ENCODE measurements around the gene RWDD3.

The RWDD3 gene

DNA sequence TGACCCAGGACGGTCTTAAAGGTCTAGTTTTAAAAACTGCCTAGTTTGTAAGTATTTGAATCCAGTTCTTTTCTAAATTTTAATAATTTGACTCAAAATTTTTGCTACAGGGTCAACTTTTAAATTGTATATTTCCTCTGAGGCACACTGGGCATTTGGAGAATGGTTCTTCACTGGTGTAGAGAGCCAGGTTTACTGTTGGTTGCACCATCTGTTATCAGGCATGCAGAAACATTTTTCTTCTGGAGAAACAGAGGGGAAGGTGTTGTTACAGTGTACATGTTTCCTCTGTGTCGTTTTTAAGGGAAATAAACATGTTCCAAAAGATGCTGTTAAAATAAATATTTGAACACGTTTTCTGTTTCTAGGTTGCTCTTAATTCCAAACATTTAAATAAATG is 39.0 kb upstream of the RWDD3 start:
- Histone ChIP-seq H3K27ac (replicated peaks) (no peak overlapping the region), H3K27me3 (ENCODE audit: insufficient read depth, poor library complexity, severe bottlenecking) (peaks cover 2% of the 10 kb centered on the region), H3K4me3 (replicated peaks; ENCODE audit: insufficient read depth, low read length) (no peak overlapping the region)
- TF ChIP-seq, protein P1, sequence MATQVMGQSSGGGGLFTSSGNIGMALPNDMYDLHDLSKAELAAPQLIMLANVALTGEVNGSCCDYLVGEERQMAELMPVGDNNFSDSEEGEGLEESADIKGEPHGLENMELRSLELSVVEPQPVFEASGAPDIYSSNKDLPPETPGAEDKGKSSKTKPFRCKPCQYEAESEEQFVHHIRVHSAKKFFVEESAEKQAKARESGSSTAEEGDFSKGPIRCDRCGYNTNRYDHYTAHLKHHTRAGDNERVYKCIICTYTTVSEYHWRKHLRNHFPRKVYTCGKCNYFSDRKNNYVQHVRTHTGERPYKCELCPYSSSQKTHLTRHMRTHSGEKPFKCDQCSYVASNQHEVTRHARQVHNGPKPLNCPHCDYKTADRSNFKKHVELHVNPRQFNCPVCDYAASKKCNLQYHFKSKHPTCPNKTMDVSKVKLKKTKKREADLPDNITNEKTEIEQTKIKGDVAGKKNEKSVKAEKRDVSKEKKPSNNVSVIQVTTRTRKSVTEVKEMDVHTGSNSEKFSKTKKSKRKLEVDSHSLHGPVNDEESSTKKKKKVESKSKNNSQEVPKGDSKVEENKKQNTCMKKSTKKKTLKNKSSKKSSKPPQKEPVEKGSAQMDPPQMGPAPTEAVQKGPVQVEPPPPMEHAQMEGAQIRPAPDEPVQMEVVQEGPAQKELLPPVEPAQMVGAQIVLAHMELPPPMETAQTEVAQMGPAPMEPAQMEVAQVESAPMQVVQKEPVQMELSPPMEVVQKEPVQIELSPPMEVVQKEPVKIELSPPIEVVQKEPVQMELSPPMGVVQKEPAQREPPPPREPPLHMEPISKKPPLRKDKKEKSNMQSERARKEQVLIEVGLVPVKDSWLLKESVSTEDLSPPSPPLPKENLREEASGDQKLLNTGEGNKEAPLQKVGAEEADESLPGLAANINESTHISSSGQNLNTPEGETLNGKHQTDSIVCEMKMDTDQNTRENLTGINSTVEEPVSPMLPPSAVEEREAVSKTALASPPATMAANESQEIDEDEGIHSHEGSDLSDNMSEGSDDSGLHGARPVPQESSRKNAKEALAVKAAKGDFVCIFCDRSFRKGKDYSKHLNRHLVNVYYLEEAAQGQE (IDR thresholded peaks at IDR 0.05; ENCODE audit: insufficient replicate concordance, low read depth), result no peak
- TF ChIP-seq POLR2AphosphoS5 (IDR thresholded peaks at IDR 0.05; ENCODE audit: low read depth) (no peak), SPI1 (IDR thresholded peaks at IDR 0.05; ENCODE audit: borderline replicate concordance, low read depth) (no peak), GABPA (IDR thresholded peaks at IDR 0.05; ENCODE audit: low read depth) (no peak)
- TF ChIP-seq, protein P2, sequence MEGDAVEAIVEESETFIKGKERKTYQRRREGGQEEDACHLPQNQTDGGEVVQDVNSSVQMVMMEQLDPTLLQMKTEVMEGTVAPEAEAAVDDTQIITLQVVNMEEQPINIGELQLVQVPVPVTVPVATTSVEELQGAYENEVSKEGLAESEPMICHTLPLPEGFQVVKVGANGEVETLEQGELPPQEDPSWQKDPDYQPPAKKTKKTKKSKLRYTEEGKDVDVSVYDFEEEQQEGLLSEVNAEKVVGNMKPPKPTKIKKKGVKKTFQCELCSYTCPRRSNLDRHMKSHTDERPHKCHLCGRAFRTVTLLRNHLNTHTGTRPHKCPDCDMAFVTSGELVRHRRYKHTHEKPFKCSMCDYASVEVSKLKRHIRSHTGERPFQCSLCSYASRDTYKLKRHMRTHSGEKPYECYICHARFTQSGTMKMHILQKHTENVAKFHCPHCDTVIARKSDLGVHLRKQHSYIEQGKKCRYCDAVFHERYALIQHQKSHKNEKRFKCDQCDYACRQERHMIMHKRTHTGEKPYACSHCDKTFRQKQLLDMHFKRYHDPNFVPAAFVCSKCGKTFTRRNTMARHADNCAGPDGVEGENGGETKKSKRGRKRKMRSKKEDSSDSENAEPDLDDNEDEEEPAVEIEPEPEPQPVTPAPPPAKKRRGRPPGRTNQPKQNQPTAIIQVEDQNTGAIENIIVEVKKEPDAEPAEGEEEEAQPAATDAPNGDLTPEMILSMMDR (IDR thresholded peaks at IDR 0.05; ENCODE audit: insufficient read depth, low read length), result no peak
- DNase-seq (ENCODE audit: low read depth in 1 of 2, low spot score in 1 of 2), result no peak

DNA sequence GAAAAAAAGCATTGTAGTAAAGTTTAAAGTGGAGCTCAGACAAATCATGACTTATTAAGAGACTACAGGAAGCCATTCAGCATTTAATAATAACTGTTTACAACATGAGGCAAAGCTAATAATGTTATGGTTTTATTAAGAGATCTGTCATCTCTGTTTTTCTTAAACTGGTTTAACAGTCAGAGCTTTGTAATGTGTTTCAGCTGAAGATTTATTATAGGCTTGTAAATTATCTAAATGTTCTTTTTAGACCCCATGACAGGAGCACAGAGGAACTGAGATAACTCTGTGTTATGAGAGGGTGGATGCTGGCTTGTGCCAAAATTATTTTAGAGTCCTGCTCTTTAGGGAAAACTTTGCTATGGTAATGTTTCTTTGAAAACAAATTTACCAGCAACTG is 38.0 kb upstream of the RWDD3 start:
- Histone ChIP-seq H3K27ac (replicated peaks) (no peak overlapping the region), H3K4me3 (replicated peaks; ENCODE audit: insufficient read depth, low read length) (no peak overlapping the region), H3K27me3 (ENCODE audit: insufficient read depth, poor library complexity, severe bottlenecking) (peaks cover 2% of the 10 kb centered on the region)
- DNase-seq (ENCODE audit: low read depth in 1 of 2, low spot score in 1 of 2), result no peak
- TF ChIP-seq SPI1 (IDR thresholded peaks at IDR 0.05; ENCODE audit: borderline replicate concordance, low read depth) (no peak), GABPA (IDR thresholded peaks at IDR 0.05; ENCODE audit: low read depth) (no peak)
- TF ChIP-seq, protein P2 (IDR thresholded peaks at IDR 0.05; ENCODE audit: insufficient read depth, low read length), result no peak

DNA sequence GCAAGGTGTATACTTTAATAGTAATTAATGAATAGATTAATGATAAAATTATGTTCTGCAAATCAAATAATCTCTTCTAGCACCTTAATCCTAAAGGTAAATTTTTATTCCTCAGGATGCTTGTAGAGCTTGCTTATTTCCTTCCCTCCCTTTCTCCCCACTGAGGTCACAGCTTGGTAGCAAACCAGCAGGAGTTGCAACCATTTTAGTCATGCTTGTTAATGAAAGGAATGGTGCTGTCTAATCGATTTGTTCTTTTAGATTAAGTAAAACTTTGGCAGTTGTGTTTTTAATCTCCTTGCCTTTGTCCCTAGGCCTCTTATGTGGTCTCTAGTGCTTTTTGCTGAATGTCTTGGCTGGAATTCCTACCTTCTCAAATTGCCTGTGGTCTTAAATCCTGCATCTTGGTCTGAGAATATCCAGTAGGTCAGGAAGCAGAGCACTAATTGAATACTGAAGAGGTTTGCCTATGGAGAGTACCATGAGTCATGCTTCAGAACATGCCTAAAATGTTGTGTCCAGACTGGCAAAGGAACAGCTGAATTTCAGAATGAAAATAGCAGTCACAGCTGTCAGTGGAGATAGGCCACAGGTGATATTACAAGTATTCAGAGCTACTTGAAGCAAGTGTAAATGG is 36.3 kb upstream of the RWDD3 start:
- no peak overlapping the region for H3K4me3 ChIP-seq (replicated peaks; ENCODE audit: insufficient read depth, low read length)
- H3K27ac ChIP-seq (replicated peaks), result no peak overlapping the region
- no peak for DNase-seq (ENCODE audit: low read depth in 1 of 2, low spot score in 1 of 2)
- TF ChIP-seq SPI1 (IDR thresholded peaks at IDR 0.05; ENCODE audit: borderline replicate concordance, low read depth), result no peak
- TF ChIP-seq POLR2AphosphoS5 (IDR thresholded peaks at IDR 0.05; ENCODE audit: low read depth), result no peak
- TF ChIP-seq, protein P1 (IDR thresholded peaks at IDR 0.05; ENCODE audit: insufficient replicate concordance, low read depth), result no peak
- TF ChIP-seq GABPA (IDR thresholded peaks at IDR 0.05; ENCODE audit: low read depth), result no peak
- TF ChIP-seq, protein P2 (IDR thresholded peaks at IDR 0.05; ENCODE audit: insufficient read depth, low read length), result no peak
- H3K27me3 ChIP-seq (ENCODE audit: insufficient read depth, poor library complexity, severe bottlenecking), result peaks cover 2% of the 10 kb centered on the region

DNA sequence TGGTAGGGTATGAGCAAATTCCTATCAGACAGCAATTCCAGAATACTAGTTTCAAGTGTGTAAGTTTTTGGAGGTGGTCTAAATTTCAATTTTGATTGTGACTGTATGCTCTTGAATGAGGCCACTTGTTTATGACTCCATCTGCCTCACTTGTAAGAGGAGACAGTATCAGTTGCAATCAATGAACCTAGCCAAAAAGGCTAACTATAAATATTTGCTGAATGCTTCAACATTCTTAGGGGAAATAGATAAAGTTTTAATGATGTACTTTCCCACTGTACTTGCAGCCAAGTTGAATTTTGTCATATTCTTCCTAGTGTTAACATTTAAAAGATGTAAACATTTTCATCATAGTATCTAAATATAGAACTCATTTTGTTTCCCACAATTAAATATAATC is 32.1 kb upstream of the RWDD3 start:
- H3K27ac ChIP-seq (replicated peaks), result no peak overlapping the region
- no peak for TF ChIP-seq GABPA (IDR thresholded peaks at IDR 0.05; ENCODE audit: low read depth)
- no peak for TF ChIP-seq POLR2AphosphoS5 (IDR thresholded peaks at IDR 0.05; ENCODE audit: low read depth)
- TF ChIP-seq, protein P2 (IDR thresholded peaks at IDR 0.05; ENCODE audit: insufficient read depth, low read length), result no peak
- TF ChIP-seq SPI1 (IDR thresholded peaks at IDR 0.05; ENCODE audit: borderline replicate concordance, low read depth), result no peak
- TF ChIP-seq, protein P1 (IDR thresholded peaks at IDR 0.05; ENCODE audit: insufficient replicate concordance, low read depth), result no peak
- H3K4me3 ChIP-seq (replicated peaks; ENCODE audit: insufficient read depth, low read length), result no peak overlapping the region
- H3K27me3 ChIP-seq (ENCODE audit: insufficient read depth, poor library complexity, severe bottlenecking), result peaks cover 2% of the 10 kb centered on the region
- no peak for DNase-seq (ENCODE audit: low read depth in 1 of 2, low spot score in 1 of 2)

Measured in HL-60 (cell line).